HEK293 (cell line): Measurements from ENCODE around the gene RRP8.
A peak's percentile ranks its signal among the peaks of the same experiment; 100 is the strongest.

Experiments used
- CTCF ChIA-PET: fragments of 350-600 bp; formaldehyde crosslinking; extraction: SDS; loops from one replicate; lab custom pipeline; 2021; ENCODE audit warnings: antibody characterized with exemption; lab: Yijun Ruan, JAX
- POLR2A ChIA-PET: fragments of 300-600 bp; formaldehyde crosslinking; extraction: SDS; loops from one replicate; lab custom pipeline; 2020; ENCODE audit warnings: antibody characterized with exemption, inconsistent platforms; lab: Yijun Ruan, JAX
- H3K27ac ChIP-seq: fragments of 200-500 bp; sonication (Bioruptor generic); 2 replicates; pipeline ENCODE4 v1.5.1; 2014; ENCODE audit warnings: low read depth, low read length, control low read depth, inconsistent platforms; ENCODE audit errors: extremely low read depth
- H3K36me3 ChIP-seq, 2 experiments: fragments of 200-500 bp in 1 of 2; sonication (Bioruptor generic) in 1 of 2; 1 replicate in 1 of 2; 2 replicates in 1 of 2; pipeline ENCODE4 v1.5.1; 2014 to 2017; ENCODE audit warnings: inconsistent platforms in 2 of 2, low read length in 2 of 2; ENCODE audit not compliant: control insufficient read depth in 2 of 2, insufficient read depth in 1 of 2
- H3K4me1 ChIP-seq: fragments of 200-500 bp; sonication (Bioruptor generic); 2 replicates; pipeline ENCODE4 v1.5.1; 2014; ENCODE audit warnings: mild to moderate bottlenecking, low read length, inconsistent platforms; ENCODE audit not compliant: control insufficient read depth, insufficient read depth
- H3K4me3 ChIP-seq: 2 replicates; pipeline ENCODE4 v1.5.1; 2011; ENCODE audit warnings: low read depth, mild to moderate bottlenecking, control low read depth, low read length, moderate library complexity
- H3K9me3 ChIP-seq: fragments of 200-500 bp; sonication (Bioruptor generic); 2 replicates; pipeline ENCODE4 v1.5.1; 2014; ENCODE audit warnings: low read depth, low read length, inconsistent platforms; ENCODE audit not compliant: control insufficient read depth, insufficient read depth
- GLIS1 ChIP-seq: fragments of 450-650 bp; formaldehyde crosslinking; IDR thresholded peaks from 2 replicates; pipeline ENCODE4 v1.5.1; 2016; ENCODE audit warnings: missing biosample characterization, missing genetic modification characterization
- KLF8 ChIP-seq: fragments of 450-650 bp; formaldehyde crosslinking; IDR thresholded peaks from 2 replicates; pipeline ENCODE4 v1.5.1; 2016; ENCODE audit warnings: missing biosample characterization, missing genetic modification characterization
- SP3 ChIP-seq: fragments of 450-650 bp; formaldehyde crosslinking; IDR thresholded peaks from 2 replicates; pipeline ENCODE4 v1.5.1; 2016; ENCODE audit warnings: missing biosample characterization, missing genetic modification characterization
- ZFP41 ChIP-seq: fragments of 450-650 bp; formaldehyde crosslinking; IDR thresholded peaks from 2 replicates; pipeline ENCODE4 v1.5.1; 2016; ENCODE audit warnings: missing biosample characterization, missing genetic modification characterization, borderline replicate concordance
- ZIC2 ChIP-seq: fragments of 450-650 bp; formaldehyde crosslinking; IDR thresholded peaks from 2 replicates; pipeline ENCODE4 v1.5.1; 2016; ENCODE audit warnings: missing biosample characterization, missing genetic modification characterization
- ZNF175 ChIP-seq: fragments of 450-650 bp; formaldehyde crosslinking; IDR thresholded peaks from 2 replicates; pipeline ENCODE4 v1.5.1; 2016; ENCODE audit warnings: missing biosample characterization, missing genetic modification characterization
- ZNF416 ChIP-seq: fragments of 450-650 bp; formaldehyde crosslinking; IDR thresholded peaks from 2 replicates; pipeline ENCODE4 v1.5.1; 2016; ENCODE audit warnings: missing biosample characterization, missing genetic modification characterization
- TF ChIP-seq, protein P1 (sequence below): fragments of 450-650 bp; formaldehyde crosslinking; IDR thresholded peaks from 2 replicates; pipeline ENCODE4 v1.5.1; 2017; ENCODE audit warnings: missing biosample characterization, missing genetic modification characterization
- TF ChIP-seq, protein P2 (sequence below): fragments of 450-650 bp; formaldehyde crosslinking; IDR thresholded peaks from 2 replicates; pipeline ENCODE4 v1.5.1; 2016; ENCODE audit warnings: missing biosample characterization, missing genetic modification characterization, borderline replicate concordance
- TF ChIP-seq, protein P3 (sequence below): fragments of 450-650 bp; formaldehyde crosslinking; IDR thresholded peaks from 2 replicates; pipeline ENCODE4 v1.5.1; 2016; ENCODE audit warnings: missing biosample characterization, missing genetic modification characterization

RRP8 gene

GRCh38 chr11:6569706-6570105 lies 33.7 kb downstream of the RRP8 start:
- CTCF ChIA-PET = interaction anchor here (0.7 kb wide), 2 partner anchors 39 to 50 kb away, joined by 5 to 6 read pairs; partner anchors contain the start of gene TPP1

DNA sequence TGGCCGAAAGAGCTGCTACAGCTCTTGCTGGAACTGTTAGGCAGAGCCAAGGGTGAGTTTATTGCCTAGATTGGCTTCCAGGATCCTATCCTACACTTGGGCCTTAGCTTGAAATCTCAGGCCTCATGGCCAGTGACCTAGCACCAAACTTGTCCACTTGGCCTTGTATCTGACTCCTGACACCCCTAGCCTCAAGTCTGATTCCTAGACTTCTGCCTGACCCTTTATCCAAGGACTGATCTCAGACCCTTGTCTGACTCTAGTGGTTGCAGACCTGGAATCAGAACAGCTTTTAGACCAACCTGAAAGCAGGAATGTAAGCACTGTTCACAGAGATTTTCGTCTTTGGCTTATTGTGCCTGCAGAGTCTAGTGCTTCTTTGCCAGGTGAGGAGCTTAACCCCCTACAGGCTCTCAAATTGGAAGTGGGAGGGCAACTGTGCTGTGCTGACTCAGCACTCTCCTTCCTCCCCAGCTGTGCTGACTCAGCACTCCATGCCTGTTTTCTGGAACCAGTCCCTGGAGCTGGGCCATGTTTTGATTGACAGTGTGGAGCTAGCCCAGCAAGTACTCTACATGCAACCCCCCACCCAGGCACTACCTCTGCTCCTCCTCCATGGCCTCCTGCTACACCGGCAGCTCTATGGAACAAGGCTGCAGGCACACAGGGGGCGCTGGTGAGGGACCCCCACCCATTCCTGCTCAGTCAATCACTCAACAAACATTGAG lies 35.1 kb downstream of the RRP8 start:
- Histone ChIP-seq H3K27ac (no peak overlapping the region), H3K4me3 (no peak overlapping the region), H3K4me1 (no peaks in the 10 kb centered on the region), H3K36me3 (peaks cover 0 to 3% of the 10 kb centered on the region in 2 experiments; a peak in 1 of 3 replicates), H3K9me3 (no peaks in the 10 kb centered on the region)
- CTCF ChIA-PET = interaction anchor here (0.6 to 1.6 kb wide), 5 partner anchors 12 to 1553 kb away, joined by 3 to 5 read pairs (median 4); no protein-coding TSS in a partner anchor
- TF ChIP-seq, protein P1, sequence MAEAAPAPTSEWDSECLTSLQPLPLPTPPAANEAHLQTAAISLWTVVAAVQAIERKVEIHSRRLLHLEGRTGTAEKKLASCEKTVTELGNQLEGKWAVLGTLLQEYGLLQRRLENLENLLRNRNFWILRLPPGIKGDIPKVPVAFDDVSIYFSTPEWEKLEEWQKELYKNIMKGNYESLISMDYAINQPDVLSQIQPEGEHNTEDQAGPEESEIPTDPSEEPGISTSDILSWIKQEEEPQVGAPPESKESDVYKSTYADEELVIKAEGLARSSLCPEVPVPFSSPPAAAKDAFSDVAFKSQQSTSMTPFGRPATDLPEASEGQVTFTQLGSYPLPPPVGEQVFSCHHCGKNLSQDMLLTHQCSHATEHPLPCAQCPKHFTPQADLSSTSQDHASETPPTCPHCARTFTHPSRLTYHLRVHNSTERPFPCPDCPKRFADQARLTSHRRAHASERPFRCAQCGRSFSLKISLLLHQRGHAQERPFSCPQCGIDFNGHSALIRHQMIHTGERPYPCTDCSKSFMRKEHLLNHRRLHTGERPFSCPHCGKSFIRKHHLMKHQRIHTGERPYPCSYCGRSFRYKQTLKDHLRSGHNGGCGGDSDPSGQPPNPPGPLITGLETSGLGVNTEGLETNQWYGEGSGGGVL (tag by site-specific recombination) = 0 out of 2 replicates have a peak, but pooled peaks have one; percentile 9
- 0 out of 2 replicates have a peak, but pooled peaks have one; percentile 41 for TF ChIP-seq GLIS1
- TF ChIP-seq, protein P2, sequence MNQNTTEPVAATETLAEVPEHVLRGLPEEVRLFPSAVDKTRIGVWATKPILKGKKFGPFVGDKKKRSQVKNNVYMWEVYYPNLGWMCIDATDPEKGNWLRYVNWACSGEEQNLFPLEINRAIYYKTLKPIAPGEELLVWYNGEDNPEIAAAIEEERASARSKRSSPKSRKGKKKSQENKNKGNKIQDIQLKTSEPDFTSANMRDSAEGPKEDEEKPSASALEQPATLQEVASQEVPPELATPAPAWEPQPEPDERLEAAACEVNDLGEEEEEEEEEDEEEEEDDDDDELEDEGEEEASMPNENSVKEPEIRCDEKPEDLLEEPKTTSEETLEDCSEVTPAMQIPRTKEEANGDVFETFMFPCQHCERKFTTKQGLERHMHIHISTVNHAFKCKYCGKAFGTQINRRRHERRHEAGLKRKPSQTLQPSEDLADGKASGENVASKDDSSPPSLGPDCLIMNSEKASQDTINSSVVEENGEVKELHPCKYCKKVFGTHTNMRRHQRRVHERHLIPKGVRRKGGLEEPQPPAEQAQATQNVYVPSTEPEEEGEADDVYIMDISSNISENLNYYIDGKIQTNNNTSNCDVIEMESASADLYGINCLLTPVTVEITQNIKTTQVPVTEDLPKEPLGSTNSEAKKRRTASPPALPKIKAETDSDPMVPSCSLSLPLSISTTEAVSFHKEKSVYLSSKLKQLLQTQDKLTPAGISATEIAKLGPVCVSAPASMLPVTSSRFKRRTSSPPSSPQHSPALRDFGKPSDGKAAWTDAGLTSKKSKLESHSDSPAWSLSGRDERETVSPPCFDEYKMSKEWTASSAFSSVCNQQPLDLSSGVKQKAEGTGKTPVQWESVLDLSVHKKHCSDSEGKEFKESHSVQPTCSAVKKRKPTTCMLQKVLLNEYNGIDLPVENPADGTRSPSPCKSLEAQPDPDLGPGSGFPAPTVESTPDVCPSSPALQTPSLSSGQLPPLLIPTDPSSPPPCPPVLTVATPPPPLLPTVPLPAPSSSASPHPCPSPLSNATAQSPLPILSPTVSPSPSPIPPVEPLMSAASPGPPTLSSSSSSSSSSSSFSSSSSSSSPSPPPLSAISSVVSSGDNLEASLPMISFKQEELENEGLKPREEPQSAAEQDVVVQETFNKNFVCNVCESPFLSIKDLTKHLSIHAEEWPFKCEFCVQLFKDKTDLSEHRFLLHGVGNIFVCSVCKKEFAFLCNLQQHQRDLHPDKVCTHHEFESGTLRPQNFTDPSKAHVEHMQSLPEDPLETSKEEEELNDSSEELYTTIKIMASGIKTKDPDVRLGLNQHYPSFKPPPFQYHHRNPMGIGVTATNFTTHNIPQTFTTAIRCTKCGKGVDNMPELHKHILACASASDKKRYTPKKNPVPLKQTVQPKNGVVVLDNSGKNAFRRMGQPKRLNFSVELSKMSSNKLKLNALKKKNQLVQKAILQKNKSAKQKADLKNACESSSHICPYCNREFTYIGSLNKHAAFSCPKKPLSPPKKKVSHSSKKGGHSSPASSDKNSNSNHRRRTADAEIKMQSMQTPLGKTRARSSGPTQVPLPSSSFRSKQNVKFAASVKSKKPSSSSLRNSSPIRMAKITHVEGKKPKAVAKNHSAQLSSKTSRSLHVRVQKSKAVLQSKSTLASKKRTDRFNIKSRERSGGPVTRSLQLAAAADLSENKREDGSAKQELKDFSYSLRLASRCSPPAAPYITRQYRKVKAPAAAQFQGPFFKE = no peak
- TF ChIP-seq, protein P3, sequence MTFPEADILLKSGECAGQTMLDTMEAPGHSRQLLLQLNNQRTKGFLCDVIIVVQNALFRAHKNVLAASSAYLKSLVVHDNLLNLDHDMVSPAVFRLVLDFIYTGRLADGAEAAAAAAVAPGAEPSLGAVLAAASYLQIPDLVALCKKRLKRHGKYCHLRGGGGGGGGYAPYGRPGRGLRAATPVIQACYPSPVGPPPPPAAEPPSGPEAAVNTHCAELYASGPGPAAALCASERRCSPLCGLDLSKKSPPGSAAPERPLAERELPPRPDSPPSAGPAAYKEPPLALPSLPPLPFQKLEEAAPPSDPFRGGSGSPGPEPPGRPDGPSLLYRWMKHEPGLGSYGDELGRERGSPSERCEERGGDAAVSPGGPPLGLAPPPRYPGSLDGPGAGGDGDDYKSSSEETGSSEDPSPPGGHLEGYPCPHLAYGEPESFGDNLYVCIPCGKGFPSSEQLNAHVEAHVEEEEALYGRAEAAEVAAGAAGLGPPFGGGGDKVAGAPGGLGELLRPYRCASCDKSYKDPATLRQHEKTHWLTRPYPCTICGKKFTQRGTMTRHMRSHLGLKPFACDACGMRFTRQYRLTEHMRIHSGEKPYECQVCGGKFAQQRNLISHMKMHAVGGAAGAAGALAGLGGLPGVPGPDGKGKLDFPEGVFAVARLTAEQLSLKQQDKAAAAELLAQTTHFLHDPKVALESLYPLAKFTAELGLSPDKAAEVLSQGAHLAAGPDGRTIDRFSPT = no peak
- TF ChIP-seq ZIC2 (tag by site-specific recombination) = peak; percentile 51
- POLR2A ChIA-PET = no interaction called here

More at GRCh38 chr11:6569706-6570105, 33.7 kb downstream of the RRP8 start:
- Histone ChIP-seq H3K4me3 (no peak overlapping the region), H3K36me3 (peaks cover 0 to 3% of the 10 kb centered on the region in 2 experiments; a peak in 1 of 3 replicates), H3K27ac (no peak overlapping the region), H3K9me3 (no peaks in the 10 kb centered on the region), H3K4me1 (no peaks in the 10 kb centered on the region)
- POLR2A ChIA-PET = no interaction called here
- TF ChIP-seq KLF8 (tag by site-specific recombination) (no peak), SP3 (tag by site-specific recombination) (no peak), ZNF416 (tag by site-specific recombination) (no peak), ZNF175 (tag by site-specific recombination) (no peak), ZFP41 (tag by site-specific recombination) (no peak)
